ENCODE results near the gene SENP2. TPM values are rescaled to one million over a fixed set of nuclear protein-coding genes. Genes with fewer than 3 reads are reported as not detected.
A peak's percentile ranks its signal among the peaks of the same experiment; 100 is the strongest.
"Not testable (repeated sequence)": the region's sequence is repeated elsewhere in the genome, so short reads cannot be mapped to it uniquely, and the experiment has no call there.

Gene SENP2
- polyA plus RNA-seq, 3 donors: 42.4 to 57.0 (median 46.9) TPM

DNA sequence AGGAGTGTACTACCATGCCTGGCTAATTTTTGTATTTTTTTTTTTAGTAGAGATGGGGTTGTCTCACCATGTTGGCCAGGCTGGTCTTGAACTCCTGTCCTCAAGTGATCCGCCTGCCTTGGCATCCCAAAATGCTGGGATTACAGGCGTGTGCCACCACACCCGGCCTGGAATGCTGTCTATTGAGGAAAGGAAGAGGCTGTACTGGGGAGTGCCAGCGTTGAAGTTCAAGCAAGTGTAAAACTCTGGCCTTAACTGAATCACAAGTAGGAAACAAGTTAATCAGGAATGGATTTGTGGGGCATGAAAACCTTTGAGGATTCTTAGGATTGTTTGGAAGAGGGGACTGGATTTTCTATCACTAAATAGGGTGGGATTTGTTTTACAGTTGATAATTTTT is 1.4 kb upstream of the SENP2 start:
- DNase-seq (ENCODE audit: low read depth in 3 of 3, low spot score in 2 of 3): no peak

DNA sequence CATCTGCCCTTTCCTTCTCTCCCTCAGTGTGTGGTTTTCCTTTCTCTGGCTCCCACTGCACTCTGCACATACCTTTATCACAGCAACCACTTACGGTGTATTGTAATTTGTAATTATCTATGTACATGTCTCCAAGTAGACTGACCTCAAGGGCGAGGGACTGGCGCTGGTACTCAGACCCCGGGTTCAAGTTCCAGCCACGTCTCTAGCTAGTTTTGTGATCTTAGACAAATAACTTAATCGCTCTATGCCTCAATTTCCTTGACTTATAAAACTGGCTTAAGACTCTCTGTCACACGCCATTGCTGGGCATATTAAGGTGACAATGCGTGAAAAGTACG is 607 bp upstream of the SENP2 start:
- no peak for DNase-seq (ENCODE audit: low read depth in 3 of 3, low spot score in 2 of 3)

DNA sequence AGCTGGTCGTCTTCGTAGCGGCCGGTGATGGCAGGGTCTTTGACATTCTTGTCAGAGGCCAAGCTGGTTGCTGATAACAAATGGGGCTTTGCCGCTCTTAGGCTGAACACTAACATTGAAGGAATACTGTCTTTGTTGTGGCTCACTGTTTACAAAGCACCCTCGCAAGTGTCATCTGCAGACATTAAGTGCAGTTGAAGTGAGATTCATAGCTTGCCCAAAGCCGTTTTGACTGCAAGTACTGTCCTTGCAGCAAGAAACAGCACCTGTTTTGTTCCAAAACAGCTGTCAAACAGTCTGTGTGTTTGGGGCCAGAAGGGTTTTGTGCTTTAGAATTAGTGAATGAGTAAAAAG is 568 bp downstream of the SENP2 start:
- peak in 1 of 3 donors; percentile 27 for DNase-seq (ENCODE audit: low read depth in 3 of 3, low spot score in 2 of 3)

DNA sequence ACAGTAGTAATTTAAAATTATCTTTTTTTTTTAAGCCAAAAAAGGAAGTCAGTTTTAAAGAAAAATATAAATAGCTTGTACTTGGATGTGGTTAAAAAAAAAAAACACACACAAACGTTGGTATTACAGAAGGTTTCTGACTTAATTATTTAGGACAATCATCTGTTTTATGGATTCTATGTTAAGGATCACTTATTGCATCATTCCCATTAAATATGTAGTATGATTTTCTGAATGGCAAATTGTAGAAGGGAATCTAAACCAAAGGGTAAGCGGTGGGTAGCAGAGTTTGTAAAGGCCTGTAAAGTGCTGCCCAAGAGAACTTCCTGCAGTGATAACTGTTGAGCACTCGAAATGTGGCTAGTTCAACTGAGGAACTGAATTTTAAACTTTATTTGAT is 8.0 kb downstream of the SENP2 start:
- DNase-seq (ENCODE audit: low read depth in 3 of 3, low spot score in 2 of 3): no peak

DNA sequence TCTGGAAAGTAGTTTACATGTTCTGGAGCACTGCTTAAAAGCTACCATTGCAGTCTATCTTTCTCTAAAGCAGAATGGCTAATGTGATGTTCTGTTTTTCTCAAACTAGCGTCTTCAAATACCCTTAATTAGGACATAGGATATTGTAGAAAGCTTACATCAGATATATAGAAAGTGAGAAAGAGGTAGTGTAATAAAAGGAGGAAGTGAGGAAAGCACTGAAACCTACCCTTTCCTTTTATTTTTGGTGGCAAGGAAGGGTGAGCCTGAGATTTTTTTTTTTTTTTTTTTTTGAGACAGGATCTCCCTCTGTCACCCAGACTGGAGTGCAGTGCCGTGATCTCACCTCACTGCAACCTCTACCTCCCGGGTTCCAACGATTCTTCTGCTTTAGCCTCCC is 9.4 kb downstream of the SENP2 start:
- no peak for DNase-seq (ENCODE audit: low read depth in 3 of 3, low spot score in 2 of 3)

DNA sequence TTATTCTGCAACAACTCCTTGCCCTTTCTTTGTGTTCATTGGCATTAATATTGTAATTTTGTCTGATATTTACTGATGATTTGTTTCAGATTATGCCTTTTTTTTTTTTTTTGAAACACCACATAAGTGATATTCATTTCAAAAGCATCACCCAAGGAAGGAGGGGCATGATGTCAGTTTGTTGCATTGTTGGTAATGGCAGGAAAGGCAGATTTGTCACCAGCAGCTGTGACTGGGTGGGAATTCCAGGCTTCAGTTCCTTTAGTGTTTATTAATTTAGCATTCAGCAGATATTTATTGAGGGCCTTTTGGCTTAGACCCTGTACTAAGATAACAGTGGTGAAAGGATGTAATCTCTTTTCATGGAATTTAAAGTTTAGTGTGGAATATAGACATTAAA is 19.5 kb downstream of the SENP2 start:
- DNase-seq (ENCODE audit: low read depth in 3 of 3, low spot score in 2 of 3): no peak

DNA sequence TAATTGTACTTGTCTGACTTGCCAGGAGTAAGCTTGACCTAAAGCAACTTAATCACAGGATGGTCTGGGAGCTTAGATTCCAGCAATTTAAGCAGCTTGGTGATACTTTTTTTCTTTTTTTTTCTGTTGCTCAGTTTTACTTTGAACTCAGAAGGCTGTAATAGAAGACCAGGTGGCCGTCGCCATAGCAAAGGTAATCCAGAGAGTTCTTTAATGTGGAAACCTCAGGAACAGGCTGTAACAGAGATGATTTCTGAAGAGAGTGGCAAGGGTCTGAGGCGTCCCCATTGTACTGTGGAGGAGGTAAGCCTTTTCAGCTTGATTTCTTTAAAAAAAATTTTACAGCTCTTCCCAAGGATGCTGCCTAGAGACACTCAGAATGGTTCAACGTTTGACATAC is 20.1 kb downstream of the SENP2 start:
- no peak for DNase-seq (ENCODE audit: low read depth in 3 of 3, low spot score in 2 of 3)

DNA sequence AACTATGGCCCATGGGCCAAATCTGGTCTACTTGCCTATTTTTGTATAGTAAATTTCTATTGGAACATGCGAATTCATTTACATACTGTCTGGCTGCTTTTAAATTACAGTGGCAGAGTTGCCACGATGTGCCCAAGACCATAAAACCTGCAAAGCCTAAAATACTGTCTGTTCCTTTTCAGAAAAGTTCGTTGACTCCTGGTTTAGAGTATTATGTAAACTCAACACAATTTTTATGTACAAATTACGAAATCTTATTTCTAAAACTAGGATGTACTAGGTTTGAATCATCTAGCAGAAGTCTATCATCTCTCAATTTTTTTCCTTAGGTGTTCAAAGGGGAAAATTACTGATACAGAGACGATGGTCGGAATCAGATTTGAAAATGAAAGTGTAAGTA is 26.9 kb downstream of the SENP2 start:
- DNase-seq (ENCODE audit: low read depth in 3 of 3, low spot score in 2 of 3): no peak

DNA sequence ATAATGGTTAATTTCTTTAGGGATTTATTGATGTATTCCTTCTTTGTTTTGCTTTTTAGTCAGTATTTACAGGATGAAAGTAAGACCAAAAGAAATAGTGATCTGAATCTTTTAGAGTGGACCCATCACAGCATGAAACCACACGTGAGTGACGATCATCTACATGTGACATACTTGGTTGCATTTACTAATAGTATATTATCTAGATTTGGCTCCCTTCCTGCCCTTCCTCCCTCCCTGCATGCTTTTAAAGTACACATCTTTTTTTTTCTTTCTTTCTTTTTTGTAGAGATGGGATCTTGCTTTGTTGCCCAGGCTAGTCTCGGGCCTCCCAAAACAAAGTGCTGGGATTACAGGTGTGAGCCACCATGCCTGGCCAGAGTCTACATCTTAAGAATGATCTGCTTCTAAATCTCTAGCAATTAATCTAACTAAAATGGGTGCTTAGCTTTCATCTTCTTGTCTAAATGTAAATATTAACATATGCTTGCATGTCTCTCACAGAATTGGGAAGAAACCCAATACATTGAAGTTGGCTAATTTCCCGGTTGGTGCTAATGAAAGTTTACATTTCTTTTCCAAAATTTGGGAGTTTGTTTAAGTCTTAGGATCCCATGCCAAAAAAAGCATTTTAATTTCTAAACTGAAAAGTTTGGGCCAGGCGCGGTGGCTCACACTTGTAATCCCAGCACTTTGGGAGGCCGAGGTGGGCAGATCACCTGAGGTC is 38.0 kb downstream of the SENP2 start:
- no peak for DNase-seq (ENCODE audit: low read depth in 3 of 3, low spot score in 2 of 3)

DNA sequence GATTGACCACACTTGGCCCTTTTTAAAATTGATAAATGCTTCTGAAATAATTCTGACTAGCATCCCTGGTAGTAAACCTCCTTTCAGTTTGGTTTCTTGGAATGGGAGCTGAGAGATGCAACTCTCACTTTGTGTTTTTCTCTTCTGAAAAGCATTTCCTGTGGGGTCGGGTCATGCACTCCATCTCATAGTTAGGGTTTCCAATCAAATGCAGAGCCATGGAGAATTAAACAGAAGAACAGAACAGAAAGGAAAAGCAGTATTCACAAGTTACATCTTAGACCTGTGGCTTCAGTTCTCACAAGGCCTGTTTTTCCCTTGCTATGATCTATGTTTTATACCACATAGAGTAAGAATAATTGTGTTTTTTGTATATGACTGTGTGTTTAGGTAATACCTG is 39.7 kb downstream of the SENP2 start:
- DNase-seq (ENCODE audit: low read depth in 3 of 3, low spot score in 2 of 3): no peak

DNA sequence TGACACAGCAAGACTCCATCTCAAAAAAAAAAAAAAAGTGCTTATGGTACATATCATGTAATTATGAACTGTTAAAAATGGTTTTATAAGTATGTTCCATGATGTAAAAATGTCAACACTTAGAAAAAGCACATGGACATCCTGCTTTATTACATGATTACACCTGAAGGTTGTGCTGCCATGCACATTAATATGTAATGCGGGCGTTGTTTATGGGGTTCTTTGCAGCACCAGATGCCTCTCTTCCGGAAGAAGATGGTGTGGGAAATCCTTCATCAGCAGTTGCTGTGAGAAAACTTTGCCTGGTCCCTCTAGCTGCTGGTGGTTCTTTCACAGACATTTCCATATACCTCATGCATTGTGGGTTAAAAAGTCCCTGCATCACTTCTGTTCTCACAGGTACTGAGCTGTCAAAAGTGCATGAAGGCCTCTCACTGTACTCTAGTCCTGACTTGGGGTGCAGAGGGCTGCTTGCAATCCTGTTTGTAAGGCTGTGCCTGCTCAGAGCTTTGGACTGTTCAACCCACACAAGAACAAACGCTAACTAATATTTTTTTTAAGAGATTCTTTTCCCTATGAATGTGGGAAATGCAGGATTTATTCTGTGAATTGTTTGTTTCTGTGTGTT is 43.6 kb downstream of the SENP2 start:
- no peak for DNase-seq (ENCODE audit: low read depth in 3 of 3, low spot score in 2 of 3)

DNA sequence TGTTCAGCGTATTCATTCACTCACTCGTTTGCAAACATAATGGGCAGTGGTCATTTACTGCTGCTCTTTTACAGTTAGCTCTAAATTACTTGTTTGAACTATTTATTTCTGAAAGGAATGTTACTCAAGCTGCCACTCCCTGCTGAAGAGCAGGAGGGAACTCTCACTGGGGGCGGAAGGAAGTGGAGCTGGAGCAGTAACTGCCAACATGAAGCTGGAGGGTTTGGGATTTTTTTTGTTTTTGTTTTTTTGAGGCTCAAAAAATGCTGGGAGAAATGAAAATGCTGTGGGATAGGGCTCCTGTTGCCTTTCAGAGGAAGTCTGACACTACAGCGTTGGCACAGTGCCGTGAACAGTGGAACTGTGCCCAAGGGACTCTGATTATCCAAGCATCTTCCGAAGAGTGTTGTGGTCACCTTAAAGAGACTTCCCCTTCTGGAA is 44.1 kb downstream of the SENP2 start:
- no peak for DNase-seq (ENCODE audit: low read depth in 3 of 3, low spot score in 2 of 3)

DNA sequence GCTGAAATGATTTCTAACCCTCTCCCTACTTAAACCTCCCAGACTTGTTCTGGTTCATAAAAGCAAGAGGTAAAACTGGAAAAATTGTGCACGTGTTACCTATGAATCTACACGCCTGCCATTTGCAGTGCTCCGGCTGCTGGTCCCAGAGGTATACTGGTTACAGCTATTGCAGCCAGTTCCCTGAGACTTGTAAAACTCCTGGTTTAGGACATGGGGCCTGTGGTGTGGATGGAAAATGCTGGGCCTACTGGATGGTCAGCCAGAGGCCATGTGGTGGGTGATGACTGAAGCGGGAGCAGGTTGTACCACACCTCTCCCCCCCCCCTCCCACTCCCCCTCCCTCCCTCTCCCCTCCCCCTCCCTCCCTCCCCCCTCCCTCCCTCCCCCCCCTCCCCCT is 45.0 kb downstream of the SENP2 start:
- DNase-seq (ENCODE audit: low read depth in 3 of 3, low spot score in 2 of 3): no peak

DNA sequence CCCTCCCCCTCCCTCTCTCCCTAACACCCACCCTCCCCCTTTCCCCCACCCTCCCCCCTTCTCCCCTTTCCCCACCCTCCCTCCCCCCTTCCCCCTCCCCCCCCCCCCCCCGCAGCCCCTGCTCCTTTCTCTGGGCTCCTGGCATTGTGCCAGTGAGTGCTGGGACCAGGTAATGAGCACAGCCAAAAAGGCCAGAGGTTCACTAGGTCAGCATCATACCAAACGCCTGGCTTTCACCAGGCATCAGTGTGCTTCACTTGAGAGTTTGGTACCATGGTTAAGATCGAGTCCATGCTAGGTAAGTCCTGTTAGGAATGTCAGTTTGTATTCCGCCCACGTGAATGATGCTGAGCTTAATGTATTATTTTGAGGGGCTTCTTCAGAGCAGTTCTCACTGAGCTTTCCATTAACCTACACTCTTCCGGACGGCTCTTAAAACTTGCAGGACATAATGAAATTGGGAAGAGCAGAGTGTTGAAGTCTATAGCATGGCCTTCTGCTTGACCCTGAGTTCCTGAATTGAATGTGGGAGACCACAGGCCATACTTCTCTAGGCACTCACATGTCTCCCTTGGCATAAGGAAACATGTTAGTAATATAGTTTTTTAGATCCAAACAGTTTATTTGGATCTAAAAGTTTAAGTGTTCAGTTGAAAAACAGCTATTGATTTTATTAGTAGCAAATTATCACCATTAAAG is 45.6 kb downstream of the SENP2 start:
- no peak for DNase-seq (ENCODE audit: low read depth in 3 of 3, low spot score in 2 of 3)

DNA sequence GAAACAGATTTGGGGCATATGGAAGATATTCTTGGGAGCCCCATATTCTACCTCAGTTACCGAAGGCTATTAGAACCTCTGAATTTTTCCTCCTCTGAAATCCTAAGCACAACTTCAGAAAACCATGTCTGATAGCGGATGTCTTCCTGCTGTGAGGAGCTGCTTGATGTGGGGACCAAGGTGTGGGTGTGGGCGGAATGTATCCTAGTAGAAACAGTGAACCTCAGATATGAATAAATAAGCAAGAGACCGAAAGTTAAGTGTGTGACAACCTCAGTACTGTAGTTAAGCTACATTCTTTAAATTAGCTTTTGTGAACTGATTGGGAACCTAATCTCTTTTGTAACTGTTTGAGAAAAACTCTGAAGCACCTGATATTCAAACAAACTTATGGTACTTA is 46.9 kb downstream of the SENP2 start:
- no peak for DNase-seq (ENCODE audit: low read depth in 3 of 3, low spot score in 2 of 3)

DNA sequence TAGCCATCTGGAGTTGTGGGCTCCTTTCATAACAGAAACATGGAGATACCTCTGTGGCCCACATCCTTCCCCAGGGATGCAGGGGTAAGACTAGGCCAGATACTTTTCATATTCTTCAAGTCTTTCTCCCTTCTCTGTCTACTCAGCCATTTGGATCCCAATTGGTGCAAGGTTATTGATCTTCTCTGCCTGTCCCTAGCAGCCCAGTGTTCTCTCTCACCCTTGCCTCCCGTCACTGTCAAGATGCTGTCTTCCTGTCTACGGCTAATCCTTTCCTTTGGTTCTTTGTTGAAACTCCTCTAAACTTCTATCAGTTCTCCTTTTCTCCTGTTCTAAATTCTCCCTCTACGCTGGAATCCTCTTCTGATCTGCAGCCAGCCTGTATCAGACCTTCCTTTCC is 51.3 kb downstream of the SENP2 start:
- no peak for DNase-seq (ENCODE audit: low read depth in 3 of 3, low spot score in 2 of 3)

DNA sequence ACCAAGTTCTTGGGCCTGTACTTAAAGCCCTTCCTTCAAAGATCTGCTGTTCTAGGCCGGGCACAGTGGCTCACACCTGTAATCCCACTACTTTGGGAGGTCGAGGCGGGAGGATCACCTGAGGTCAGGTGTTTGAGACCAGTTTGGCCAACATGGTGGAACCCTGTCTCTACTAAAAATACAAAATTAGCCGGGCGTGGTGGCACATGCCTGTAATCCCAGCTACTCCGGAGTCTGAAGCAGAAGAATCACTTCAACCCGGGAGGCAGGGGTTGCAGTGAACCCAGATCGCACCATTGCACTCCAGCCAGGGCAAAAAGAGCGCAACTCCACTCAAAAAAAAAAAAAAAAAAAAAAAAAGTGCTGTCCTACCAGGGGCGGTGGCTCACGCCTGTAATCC is 52.6 kb downstream of the SENP2 start:
- DNase-seq (ENCODE audit: low read depth in 3 of 3, low spot score in 2 of 3): not testable (repeated sequence)

DNA sequence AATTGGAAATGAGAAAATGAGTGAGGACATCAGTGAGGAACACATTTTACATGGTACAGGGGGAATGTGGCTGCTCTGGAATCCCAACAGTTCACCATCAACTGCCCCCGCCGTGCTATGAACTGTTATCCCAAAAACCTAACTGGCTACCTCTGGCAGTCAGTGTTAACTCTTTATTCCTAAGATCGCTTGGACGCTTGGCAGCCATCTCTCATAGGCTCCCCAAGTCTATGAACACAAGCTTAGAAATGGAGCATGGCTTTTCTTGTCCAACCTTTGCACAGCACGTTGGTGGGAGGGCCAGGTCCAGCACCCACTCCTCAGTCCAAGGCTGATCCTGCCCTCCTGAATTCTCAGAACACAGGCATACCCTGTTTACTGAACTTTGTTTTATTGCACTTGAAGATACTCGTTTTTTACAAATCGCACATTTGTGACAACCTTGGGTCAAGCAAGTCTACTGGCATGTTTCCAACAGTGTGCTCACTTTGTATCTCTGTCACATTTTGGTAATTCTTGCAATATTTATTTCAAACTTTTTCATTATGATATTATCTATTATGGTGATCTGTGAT is 53.6 kb downstream of the SENP2 start:
- DNase-seq (ENCODE audit: low read depth in 3 of 3, low spot score in 2 of 3): no peak

DNA sequence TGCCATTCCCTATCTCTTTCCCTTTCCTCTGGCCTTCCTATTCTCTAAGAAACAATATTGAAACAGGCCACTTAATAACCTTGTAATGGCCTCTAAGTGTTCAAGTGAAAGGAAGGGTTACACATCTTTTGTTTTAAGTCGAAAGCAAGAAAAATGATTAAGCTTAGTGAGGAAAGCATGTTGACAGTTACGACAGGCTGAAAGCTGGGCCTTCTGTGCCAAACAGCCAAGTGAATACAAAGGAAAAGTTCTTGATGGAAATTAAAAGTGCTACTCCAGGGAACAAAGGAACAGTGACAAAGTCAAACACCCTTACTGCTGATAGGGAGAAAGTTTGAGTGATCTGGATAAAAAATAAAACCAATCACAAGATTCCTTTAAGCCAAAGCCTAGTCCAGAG is 54.2 kb downstream of the SENP2 start:
- no peak for DNase-seq (ENCODE audit: low read depth in 3 of 3, low spot score in 2 of 3)

DNA sequence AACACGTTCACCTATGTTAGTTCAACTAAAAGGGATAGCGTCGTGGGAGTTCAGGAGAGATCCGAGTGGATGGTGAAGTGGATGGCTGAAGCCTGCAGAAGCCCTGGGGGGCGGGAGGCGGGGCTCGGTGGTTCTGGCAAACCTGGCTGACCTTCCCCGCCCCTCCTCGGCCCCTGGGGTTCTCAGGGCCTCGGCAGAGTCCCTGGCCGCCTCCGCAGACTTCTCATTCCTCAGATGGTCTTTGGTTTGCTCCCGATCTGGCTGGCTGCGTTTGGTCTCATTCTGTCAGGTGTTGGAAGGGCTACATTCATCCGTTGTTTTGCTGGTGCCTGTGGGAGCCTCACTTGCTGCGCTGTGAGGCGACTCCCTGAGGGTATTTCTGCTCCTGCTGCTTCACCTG is 59.1 kb downstream of the SENP2 start:
- not testable (repeated sequence) for DNase-seq (ENCODE audit: low read depth in 3 of 3, low spot score in 2 of 3)

DNA sequence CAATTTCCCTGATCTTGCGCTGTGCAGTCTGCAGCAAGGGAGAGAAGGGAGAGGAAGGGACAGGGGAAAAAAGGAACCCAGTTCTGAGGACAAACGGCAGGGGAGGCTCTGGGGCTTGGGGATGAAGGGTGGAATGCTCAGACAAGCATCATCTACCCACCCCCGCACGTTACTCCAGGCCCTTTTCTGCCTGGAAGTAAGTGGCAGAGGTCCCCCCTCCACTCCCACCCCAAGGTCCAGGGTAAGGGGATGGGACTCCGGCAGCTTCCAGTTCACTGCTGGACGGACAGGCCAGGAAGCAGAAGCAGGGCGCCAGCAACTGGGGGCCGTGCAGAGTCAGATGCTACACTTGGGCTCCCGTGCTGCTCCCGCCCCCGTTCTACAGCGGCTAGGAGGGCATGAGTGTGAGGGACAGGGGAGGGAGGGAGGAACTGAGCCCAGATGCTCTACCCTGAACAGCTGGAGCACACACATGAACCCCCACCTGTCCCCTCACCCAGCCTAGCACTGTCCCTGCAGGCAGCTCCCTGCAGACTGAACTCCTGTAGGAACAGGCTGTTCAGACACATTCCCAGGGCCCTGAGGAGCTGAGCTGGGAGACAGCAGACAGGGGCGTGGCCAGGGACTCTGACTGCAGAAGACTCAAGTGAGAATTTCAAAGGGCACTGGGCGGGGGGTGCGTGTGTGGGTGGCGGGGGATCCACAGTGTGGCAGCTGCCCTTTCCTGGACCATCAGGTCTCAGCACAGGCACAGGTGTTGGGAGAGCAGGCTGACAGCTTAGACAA is 59.7 kb downstream of the SENP2 start:
- no peak for DNase-seq (ENCODE audit: low read depth in 3 of 3, low spot score in 2 of 3)

Measured in right renal cortex interstitium (tissue), 3 donors.